DOHH2 (cell line): Measurements from ENCODE around the gene HEATR5A.

ENCODE experiments used
- H3F3A ChIP-seq: fragments of 200-600 bp; sonication (generic), shearing (Covaris generic); 2 replicates; pipeline ENCODE4 v1.6.0; 2016; ENCODE audit warnings: antibody characterized with exemption, mild to moderate bottlenecking; ENCODE audit not compliant: control insufficient read depth, insufficient read depth
- H3K27ac ChIP-seq: fragments of 200-600 bp; sonication (generic); 2 replicates; pipeline ENCODE4 v1.5.1; 2014; ENCODE audit warnings: low read depth, mild to moderate bottlenecking, low read length, moderate library complexity
- H3K27me3 ChIP-seq: fragments of 200-600 bp; sonication (generic); 2 replicates; pipeline ENCODE4 v1.6.1; 2014; ENCODE audit warnings: mild to moderate bottlenecking, low read length, mixed read lengths; ENCODE audit not compliant: control insufficient read depth
- H3K36me3 ChIP-seq: fragments of 200-600 bp; sonication (generic); 2 replicates; pipeline ENCODE4 v1.6.1; 2014; ENCODE audit warnings: mild to moderate bottlenecking, low read length, moderate library complexity, mixed read lengths; ENCODE audit not compliant: control insufficient read depth
- H3K4me1 ChIP-seq: fragments of 200-600 bp; sonication (generic); 2 replicates; pipeline ENCODE4 v1.6.1; 2014; ENCODE audit warnings: mild to moderate bottlenecking, low read length, mixed read lengths; ENCODE audit not compliant: control insufficient read depth
- H3K4me2 ChIP-seq: fragments of 200-600 bp; sonication (generic); 2 replicates; pipeline ENCODE4 v1.6.0; 2014; ENCODE audit warnings: mild to moderate bottlenecking, low read length, moderate library complexity
- H3K4me3 ChIP-seq: fragments of 200-600 bp; sonication (generic); 2 replicates; pipeline ENCODE4 v1.5.1; 2014; ENCODE audit warnings: mild to moderate bottlenecking, low read length, mixed read lengths
- H3K79me2 ChIP-seq: fragments of 200-600 bp; sonication (generic); 2 replicates; pipeline ENCODE4 v1.6.1; 2014; ENCODE audit warnings: mild to moderate bottlenecking, low read length, mixed read lengths; ENCODE audit not compliant: control insufficient read depth
- H3K9me2 ChIP-seq: fragments of 200-600 bp; sonication (generic); replicated peaks from 2 replicates; pipeline ENCODE4 v1.6.1; 2014; ENCODE audit warnings: mild to moderate bottlenecking, low read length, mixed read lengths; ENCODE audit not compliant: control insufficient read depth
- H3K9me3 ChIP-seq: fragments of 200-600 bp; sonication (generic); 2 replicates; pipeline ENCODE4 v1.6.1; 2014; ENCODE audit warnings: antibody characterized with exemption, low read length, mixed read lengths; ENCODE audit not compliant: control insufficient read depth, insufficient read depth
- H4K20me1 ChIP-seq: fragments of 200-600 bp; sonication (generic); 2 replicates; pipeline ENCODE4 v1.6.0; 2014; ENCODE audit warnings: low read depth, mild to moderate bottlenecking, antibody characterized with exemption, low read length, moderate library complexity; ENCODE audit not compliant: control insufficient read depth, insufficient read depth
- EZH2phosphoT487 ChIP-seq: fragments of 200-600 bp; sonication (generic); IDR thresholded peaks from 2 replicates; pipeline ENCODE4 v1.6.1; 2017; ENCODE audit warnings: borderline replicate concordance, mild to moderate bottlenecking, antibody characterized with exemption, low read length, moderate library complexity, mixed read lengths
- TF ChIP-seq, protein P1 (sequence below): fragments of 200-600 bp; sonication (generic); IDR thresholded peaks from one replicate; pipeline ENCODE4 v1.5.1; 2014; ENCODE audit warnings: antibody characterized with exemption, mild to moderate bottlenecking, low read depth, low read length; ENCODE audit not compliant: poor library complexity, severe bottlenecking

Gene HEATR5A

DNA sequence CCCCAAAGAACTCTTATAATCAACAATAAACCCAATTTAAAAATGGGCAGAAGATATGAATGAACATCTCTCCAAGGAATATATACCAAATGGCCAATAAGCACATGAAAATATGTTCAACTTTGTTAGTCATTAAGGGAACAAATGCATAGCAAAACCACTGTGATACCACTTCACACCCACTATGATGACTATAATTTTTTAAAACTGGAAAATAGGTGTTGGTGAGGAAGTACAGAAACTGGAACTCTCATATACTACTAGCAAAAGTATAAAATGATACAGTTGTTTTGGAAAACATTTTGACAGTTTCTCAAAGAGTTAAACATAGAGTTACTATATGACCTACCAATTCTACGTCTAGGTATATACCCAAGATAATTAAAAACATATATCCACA lies 9.4 kb upstream of the HEATR5A start:
- TF ChIP-seq EZH2phosphoT487, result no peak
- TF ChIP-seq, protein P1, sequence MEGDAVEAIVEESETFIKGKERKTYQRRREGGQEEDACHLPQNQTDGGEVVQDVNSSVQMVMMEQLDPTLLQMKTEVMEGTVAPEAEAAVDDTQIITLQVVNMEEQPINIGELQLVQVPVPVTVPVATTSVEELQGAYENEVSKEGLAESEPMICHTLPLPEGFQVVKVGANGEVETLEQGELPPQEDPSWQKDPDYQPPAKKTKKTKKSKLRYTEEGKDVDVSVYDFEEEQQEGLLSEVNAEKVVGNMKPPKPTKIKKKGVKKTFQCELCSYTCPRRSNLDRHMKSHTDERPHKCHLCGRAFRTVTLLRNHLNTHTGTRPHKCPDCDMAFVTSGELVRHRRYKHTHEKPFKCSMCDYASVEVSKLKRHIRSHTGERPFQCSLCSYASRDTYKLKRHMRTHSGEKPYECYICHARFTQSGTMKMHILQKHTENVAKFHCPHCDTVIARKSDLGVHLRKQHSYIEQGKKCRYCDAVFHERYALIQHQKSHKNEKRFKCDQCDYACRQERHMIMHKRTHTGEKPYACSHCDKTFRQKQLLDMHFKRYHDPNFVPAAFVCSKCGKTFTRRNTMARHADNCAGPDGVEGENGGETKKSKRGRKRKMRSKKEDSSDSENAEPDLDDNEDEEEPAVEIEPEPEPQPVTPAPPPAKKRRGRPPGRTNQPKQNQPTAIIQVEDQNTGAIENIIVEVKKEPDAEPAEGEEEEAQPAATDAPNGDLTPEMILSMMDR, result no peak
- Histone ChIP-seq H3K36me3 (0 out of 2 replicates have a peak, but pooled peaks cover 2% of the 10 kb centered on the region), H3K9me3 (no peaks in the 10 kb centered on the region), H3K79me2 (no peaks in the 10 kb centered on the region), H3K27me3 (no peaks in the 10 kb centered on the region), H3F3A (no peaks in the 10 kb centered on the region), H3K4me3 (no peak overlapping the region), H3K4me2 (no peak overlapping the region), H3K27ac (no peak overlapping the region), H4K20me1 (no peaks in the 10 kb centered on the region), H3K9me2 (no peaks in the 10 kb centered on the region), H3K4me1 (no peaks in the 10 kb centered on the region)

DNA sequence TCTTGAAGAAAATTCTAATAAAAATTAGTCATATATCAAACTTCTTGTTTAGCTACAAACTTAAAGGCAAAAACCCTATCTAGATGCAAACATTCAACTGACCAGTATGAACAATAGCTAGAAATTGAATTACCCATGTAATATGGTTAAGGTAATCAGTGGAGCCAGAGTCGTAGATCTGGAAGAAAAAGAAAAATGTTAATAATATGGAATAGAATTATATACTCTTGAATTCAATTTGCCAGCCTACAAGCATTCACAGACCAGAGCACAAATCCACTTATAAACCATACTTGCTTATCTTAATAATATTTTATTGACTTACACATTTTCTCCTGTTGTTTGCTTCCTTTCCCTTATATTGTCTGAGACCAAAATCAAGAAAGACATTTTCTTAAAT lies 7.7 kb upstream of the HEATR5A start:
- Histone ChIP-seq H3K9me3 (no peaks in the 10 kb centered on the region), H3K9me2 (no peaks in the 10 kb centered on the region), H3K79me2 (no peaks in the 10 kb centered on the region), H3K4me2 (no peak overlapping the region), H3K4me1 (no peaks in the 10 kb centered on the region), H3K27me3 (no peaks in the 10 kb centered on the region), H4K20me1 (no peaks in the 10 kb centered on the region), H3K4me3 (no peak overlapping the region), H3F3A (no peaks in the 10 kb centered on the region), H3K27ac (no peak overlapping the region), H3K36me3 (0 out of 2 replicates have a peak, but pooled peaks cover 2% of the 10 kb centered on the region)
- no peak for TF ChIP-seq EZH2phosphoT487
- TF ChIP-seq, protein P1, result no peak

DNA sequence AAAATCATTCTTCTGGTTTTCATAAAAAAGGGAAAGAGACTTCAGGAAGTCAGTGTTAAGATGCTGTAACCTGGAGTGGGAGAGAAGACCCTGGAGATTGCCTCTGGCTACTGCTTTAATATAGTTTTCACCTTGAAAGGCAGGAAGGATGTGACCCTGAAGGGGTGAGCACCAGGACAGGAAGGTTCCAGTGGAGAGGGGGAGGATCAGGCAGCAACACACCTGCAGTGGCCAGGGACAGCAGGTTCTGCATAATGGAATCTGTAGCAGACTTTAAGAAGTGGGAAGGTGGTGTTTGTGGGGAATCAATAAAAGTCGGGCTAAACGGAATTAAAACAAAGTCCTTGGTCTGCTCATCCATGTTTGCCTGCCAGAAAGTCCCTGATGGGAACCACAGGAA lies 6.3 kb upstream of the HEATR5A start:
- Histone ChIP-seq H3K4me3 (no peak overlapping the region), H3K27me3 (no peaks in the 10 kb centered on the region)

More for the DNA sequence above, 6.3 kb upstream of the HEATR5A start:
- H4K20me1 ChIP-seq, result no peaks in the 10 kb centered on the region
- no peaks in the 10 kb centered on the region for H3K9me3 ChIP-seq
- TF ChIP-seq, protein P1, result no peak
- TF ChIP-seq EZH2phosphoT487, result no peak
- no peaks in the 10 kb centered on the region for H3K4me1 ChIP-seq
- no peaks in the 10 kb centered on the region for H3K79me2 ChIP-seq
- no peaks in the 10 kb centered on the region for H3K9me2 ChIP-seq
- no peak overlapping the region for H3K27ac ChIP-seq
- H3K36me3 ChIP-seq, result no peaks in the 10 kb centered on the region
- H3F3A ChIP-seq, result no peaks in the 10 kb centered on the region
- H3K4me2 ChIP-seq, result no peak overlapping the region
